Measurements from ENCODE around the gene PGBD1.

Gene PGBD1, protein sequence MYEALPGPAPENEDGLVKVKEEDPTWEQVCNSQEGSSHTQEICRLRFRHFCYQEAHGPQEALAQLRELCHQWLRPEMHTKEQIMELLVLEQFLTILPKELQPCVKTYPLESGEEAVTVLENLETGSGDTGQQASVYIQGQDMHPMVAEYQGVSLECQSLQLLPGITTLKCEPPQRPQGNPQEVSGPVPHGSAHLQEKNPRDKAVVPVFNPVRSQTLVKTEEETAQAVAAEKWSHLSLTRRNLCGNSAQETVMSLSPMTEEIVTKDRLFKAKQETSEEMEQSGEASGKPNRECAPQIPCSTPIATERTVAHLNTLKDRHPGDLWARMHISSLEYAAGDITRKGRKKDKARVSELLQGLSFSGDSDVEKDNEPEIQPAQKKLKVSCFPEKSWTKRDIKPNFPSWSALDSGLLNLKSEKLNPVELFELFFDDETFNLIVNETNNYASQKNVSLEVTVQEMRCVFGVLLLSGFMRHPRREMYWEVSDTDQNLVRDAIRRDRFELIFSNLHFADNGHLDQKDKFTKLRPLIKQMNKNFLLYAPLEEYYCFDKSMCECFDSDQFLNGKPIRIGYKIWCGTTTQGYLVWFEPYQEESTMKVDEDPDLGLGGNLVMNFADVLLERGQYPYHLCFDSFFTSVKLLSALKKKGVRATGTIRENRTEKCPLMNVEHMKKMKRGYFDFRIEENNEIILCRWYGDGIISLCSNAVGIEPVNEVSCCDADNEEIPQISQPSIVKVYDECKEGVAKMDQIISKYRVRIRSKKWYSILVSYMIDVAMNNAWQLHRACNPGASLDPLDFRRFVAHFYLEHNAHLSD

DNA sequence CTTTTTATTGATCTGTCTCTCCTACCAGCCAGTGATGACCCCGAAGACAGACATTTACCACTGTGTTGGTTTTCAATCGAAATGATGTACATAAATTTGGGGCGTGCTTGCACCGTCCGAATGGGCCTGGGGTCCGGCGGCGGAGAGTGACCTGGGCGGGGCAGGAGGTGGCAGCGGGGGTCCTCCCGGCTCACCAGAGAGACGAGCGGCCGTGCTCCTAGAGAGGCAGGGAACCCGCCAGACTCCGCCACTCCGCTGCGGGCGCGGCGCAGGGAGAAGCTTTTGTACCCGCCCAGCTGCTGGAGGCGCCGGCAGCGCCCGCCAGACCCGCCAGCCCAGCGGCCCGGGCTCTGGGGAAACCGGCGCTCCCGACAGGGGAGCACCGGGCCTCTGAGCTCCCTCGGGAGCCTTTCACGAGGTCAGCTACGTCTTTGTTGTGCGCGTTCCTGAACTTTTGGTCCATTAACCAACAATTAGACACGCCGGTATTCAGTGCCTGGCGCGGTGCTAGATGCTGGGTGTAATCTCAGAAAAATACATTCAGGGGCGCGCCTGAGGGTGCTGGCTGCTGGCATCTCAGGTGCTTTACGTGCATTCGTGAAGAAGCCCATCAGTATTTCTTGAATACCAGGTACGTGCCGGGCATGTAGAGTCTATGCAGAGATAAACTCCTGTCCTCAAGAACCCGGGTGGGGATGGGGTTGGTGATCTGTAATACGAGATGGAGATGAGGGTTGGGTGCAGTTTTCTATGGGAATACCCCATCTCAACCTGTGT lies at the start of gene PGBD1:
Gene PGBD1, plus strand, starts transcription at position 285 of the 777 bp plus-strand sequence. CDS start 2,242 bp downstream, outside the sequence.
- peak; percentile 75 for DNase-seq

DNA sequence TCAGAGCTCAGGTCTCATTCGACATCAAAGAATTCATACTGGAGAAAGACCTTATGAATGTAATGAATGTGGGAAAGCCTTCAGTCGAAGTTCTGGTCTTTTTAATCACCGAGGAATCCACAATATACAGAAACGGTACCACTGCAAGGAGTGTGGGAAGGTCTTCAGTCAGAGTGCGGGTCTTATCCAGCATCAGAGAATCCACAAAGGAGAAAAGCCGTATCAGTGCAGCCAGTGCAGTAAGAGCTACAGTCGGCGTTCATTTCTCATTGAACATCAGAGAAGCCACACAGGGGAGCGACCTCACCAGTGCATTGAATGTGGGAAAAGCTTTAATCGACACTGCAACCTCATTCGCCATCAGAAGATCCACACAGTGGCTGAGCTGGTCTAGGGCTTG lies 48.6 kb upstream of the PGBD1 start:
- DNase-seq, result no peak

DNA sequence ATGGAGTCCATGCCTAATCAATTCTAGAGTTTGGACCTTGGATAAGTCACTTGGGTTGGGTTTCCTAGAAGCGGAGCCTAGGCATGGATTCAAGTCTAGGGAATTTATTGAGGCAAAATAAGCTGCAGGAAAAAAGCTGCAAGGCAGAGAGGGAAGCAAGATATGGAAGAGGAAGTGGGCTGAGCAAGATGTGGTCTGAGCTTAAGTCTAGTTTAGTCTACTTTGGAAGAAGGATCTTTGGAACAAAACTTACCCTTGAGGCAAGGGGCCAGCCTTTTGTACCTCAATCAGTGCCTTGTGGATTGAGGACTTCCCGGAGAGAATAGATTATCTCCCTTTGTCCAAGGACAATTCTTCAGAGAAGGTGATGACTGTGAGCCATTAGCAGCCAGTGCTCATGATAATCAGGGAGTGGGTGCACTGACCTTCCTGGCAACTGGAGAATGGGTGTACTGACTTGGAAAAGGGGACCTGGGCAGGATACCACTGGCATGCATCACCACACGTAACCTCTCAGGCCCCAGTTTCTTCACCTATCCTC lies 45.4 kb upstream of the PGBD1 start:
- no peak for DNase-seq

DNA sequence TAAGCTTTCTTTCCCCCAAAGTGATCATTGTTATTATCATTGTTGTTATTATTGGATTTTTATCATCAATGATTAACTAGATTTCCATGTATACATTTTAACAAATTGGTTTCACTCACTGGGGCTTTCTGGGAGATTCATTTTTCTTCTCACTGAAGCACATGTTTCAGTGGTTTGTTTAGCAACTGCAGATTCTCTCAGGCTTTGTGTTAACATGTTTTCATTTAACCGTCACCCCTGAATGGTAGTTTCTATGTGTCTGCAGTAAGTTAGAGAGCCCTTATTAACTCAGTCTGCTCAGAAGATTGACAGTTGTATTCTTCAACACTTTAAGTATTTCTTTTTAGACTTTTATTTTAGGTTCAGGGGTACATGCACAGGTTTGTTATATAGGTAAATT lies 41.7 kb upstream of the PGBD1 start:
- DNase-seq, result no peak

DNA sequence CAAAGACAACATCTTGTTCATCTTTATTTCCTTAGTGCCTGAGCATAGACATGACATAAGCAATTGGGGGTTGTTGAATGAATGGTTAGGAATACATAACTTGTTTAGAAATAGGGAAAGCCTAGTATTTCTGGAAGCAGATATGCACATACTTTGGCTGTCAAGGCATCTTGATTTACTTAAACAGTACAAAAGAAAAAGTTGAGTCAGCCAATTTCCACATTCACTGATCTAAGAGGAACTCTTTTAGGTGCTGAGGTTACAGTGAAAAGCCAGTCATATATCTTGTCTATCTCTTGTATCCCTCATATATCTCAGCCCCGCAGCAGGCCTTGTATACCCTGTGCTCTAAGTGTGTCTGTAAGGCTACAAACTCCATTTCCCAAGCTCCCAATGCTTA lies 40.9 kb upstream of the PGBD1 start:
- no peak for DNase-seq

DNA sequence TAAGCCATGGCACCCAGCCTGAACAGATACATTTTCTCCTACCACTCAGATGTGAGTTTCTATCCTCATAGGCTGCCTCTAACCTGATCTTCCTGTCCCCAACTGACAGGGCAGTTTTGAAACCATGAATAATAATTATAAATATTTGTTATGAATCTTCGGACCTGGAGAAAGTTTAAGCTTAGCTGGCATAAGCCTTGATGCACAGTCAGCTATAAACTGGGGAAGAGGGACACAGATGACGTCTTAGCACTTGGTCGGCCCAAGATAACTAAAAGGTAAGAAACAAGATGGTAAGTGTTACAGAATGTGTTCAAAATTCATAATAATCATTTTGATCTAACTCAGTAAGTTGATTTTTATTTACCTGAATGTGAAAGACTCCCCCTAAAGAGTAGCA lies 37.4 kb upstream of the PGBD1 start:
- DNase-seq, result no peak

DNA sequence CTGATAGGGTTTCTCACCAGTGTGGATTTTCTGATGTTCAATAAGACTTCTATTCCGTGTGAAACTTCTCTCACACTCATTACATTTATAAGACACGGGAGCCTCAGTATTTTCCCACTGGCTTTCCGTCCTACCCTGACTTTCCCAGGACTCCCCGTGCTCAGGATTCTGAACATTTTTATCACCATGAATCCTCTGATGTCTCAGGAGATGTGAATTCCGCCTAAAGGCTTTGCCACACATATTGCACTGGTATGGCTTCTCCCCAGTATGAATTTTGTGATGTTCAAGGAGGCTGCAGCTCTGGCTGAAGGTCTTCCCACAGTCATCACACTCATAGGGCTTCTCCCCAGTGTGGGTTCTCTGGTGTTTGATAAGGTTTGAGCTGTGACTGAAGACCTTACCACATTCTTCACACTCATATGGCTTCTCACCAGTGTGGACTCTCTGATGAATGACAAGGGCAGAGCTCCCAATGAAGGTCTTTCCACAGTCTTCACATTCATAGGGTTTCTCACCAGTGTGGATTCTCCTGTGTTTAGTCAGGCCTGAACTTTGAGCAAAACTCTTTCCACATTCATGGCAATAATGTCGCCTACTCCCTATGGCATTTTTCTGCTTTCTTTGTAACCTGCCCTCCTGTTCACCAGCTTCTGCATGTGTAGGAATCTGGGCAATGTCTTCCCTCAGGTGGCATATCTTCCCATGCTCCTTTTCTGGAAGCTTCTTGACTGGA lies 36.0 kb upstream of the PGBD1 start:
- DNase-seq, result no peak

DNA sequence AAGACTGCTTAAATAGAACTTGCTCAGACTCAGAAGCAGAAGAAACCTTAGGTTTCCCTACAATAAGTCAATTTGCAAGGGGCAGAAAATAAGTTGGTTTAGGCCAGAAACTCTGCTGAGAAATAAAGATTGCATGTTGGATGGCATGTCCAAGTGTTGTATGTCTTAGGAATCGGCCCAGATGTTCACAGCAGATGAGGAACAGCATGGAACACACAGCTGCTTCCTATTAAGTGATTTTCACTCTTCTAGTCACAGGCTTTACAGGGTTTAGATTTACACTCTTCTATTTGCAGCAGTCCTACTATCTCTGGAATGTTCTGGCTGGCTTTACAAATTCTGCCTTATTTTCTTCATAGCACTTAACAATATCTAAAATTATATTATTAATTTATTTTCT lies 32.5 kb upstream of the PGBD1 start:
- no peak for DNase-seq

DNA sequence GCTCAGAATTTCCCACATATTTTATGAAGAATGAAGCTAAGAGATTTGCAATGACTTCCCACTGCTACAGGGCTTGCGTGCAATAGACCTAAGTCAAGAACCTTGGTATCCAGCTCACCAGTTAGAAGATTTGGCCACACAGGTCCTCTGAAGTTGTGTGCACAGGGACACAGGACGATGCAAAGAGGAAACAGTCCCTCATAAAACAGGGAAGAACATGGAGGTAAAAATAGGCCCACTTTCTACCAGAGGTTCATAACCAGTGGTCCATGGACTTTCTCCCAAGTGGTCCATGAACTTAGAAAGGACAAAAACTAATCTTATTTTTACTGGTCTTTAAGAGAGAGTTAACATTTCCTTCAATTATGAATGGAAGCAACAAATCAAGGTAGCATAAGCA lies 30.6 kb upstream of the PGBD1 start:
- DNase-seq, result no peak

DNA sequence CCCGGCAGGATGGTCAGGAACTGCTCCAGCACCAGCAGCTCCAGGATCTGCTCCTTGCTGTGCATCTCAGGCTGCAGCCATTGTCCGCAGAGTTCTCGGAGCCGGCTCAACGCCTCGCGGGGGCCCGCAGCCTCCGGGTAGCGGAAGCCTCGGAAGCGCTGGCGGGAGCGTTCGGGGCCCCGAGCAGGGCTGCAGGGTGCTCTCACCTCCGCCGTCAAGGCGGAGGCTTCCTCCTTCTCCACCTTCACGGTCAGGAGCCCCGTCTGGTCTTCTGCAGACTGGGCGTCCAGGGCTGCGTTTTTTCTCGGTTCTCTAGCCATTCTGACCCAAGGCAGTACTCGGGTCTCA lies 29.7 kb upstream of the PGBD1 start:
- DNase-seq, result peak; percentile 56

DNA sequence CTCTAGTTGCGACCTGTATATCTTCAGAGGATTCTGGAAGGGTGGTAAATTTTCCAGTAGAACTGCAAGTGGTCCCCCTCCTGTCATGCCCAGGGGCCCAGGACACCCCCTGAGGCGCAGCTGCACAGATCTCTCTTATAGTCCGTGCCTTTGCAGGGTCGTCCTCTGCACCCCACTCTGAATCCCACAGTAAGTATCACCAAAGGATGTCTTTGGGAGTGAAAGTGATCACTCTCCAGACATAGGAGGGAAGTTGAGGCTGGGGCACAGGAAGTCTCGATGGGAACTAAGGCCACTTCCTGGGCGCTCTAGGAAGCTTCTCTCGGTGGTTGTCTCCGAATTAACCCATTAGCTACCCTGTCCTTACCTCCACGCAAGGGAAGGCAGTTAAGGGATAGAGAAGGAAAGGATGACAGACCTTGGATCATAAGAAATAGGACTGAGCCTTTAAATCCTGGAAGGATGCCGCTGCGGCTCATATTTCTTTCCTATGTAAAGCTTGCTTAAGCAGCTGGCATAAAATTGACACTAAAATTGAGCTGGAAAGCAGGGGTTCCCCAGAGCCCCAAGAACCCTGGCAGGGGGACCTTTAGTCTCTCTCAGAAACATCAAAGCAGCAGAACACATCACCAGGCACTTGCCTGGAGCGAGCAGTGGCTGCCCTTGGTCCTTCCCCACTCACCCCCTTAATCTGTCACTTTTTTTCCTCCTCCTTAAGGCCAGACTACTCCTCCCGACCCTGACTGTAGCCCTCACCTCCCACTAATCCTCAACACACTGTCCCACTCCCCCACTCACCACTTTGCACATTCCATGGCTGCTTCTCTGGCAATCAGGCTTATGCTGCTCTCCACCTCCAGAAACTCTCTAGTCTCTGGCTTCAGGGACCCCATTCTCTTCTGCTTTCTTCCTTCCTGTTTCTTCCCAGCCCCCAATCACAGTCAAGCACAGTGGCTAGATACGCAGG lies 29.1 kb upstream of the PGBD1 start, which contains the start of gene ZKSCAN4:
Gene ZKSCAN4, minus strand, starts transcription at position 261 of the 967 bp plus-strand sequence. CDS start 289 bp downstream, outside the sequence.
- peak; percentile 87 for DNase-seq

DNA sequence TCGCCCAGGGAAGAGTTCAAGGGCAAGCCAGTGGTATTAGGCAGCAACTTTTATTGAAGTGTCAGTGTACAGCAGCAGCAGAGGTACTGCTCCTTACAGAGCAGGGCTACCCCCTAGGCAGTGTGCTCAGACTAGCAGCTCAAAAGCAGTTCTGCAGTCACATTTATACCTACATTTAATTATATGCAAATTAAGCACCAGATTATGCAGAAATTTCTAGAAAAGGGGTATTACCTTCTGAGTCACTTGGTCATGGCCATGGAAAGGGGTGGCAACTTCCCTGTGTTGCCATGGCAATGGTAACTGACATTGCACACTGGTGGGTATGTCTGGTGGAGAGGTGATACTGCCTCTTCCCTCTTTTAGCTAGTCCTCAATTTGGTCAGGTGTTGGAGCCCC lies 27.3 kb upstream of the PGBD1 start:
- peak; percentile 36 for DNase-seq

DNA sequence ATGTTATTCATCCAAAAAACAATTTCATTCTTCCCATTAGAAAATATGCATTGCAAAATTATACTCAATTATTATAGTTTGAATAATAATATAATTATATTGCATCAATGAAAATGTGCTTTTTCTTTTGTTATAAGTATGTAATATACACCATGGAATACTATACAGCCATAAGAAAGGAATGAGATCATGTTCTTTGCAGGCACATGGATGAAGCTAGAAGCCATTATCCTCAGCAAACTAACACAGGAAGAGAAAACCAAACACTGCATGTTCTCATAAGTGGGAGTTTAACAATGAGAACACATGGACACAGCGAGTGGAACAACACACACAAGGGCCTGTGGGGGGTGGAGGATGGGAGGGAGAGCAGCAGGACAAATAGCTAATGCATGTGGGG lies 24.3 kb upstream of the PGBD1 start:
- no peak for DNase-seq

DNA sequence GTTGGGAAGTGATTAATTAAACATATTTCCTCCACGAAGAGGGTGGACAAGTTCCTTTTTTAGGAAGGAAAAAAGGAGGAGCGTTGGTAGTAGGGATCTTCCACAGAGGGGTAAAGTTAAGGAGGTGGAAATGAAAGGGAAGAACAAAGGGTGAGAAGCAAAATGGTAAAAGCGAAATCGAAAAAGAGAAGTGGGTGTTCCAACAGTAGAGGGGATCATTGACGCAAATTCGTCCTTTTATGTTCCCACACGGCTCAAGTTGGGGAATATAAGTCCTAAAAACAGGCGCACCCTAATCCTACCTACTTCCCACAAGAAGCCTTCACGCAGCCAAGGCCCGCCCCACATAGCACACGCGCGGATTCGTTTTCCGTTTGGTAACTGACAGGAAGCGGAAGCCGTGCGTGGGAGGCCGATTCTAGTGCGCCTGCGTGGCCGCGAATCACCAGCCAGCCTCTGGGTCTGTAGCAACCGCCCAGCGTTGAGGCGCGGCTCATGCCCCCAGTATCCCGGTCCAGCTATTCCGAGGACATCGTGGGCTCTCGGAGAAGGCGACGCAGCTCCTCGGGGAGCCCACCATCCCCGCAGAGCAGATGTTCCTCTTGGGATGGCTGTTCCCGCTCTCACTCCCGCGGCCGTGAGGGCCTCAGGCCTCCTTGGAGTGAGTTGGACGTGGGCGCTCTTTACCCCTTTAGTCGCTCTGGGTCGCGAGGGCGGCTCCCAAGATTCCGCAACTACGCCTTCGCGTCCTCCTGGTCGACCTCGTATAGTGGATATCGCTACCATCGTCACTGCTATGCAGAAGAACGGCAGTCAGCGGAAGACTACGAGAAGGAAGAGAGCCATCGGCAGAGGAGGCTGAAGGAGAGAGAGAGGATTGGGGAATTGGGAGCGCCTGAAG lies 22.2 kb upstream of the PGBD1 start, which contains the start of gene NKAPL:
Gene NKAPL, plus strand, starts transcription at position 421 of the 901 bp plus-strand sequence. Its CDS starts 75 bp downstream, at position 496.
- DNase-seq, result peak; percentile 81

DNA sequence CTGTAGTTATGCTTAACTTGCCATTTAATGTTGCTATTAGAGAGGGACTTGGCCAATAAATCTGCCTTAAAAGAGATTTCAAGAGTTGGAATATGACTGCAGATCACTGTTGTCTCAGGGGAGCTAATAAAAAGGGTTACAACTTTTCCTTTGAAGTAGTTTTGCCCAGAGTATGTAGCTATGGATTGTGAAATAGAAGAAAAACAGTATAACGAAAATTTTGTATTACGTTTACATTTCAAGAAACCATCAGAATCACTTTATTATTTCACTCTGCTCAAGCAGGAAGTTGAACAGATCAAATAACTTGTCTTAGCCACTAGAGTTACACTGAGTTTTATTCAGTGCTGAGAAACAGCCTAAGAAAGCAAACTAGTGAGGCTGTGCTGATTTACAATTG lies 17.4 kb upstream of the PGBD1 start:
- no peak for DNase-seq

DNA sequence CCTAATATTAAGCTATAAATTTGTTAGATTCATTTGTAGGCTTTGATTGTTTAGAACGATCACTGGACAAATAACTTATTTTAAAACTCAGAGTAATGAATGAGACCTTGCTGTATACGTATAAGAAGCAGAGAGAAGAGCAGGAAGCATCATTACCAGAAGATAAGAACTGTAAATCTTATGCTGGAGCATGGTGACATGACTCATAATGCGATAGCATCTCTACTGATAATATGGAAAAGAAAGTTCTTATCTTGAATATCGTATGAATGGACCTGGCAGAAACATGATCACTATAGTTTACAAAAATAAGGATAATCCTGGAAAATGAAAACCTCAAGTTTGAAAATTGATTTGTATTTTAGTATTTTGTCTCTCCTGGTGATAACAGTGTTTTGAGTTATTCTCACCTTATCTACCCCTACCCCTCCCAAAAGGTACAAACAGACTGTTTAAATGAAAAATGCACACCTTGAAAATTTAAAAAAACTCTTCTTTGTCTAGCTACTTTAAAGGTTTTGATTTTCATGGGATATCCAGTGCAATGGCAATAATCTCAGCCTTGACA lies 16.5 kb upstream of the PGBD1 start:
- DNase-seq, result no peak

DNA sequence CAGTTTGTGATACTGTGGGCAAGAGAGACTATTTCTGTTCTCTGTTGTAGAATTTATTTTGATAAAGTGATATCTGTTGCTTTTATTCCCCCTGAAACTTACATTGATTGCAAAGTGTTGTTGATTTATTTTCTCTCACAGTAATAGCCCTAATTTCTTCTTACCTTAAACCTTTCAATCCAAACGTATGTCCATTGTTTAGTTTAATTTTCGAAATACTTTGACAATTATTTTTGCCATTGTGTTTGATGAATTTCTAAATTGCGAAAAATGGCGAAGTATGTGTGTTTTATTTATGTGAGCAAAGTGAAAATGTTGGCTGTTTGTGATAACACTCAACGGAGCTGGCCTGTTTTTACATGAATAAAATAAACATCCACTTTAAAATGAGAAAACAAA lies 14.8 kb upstream of the PGBD1 start:
- DNase-seq, result no peak

DNA sequence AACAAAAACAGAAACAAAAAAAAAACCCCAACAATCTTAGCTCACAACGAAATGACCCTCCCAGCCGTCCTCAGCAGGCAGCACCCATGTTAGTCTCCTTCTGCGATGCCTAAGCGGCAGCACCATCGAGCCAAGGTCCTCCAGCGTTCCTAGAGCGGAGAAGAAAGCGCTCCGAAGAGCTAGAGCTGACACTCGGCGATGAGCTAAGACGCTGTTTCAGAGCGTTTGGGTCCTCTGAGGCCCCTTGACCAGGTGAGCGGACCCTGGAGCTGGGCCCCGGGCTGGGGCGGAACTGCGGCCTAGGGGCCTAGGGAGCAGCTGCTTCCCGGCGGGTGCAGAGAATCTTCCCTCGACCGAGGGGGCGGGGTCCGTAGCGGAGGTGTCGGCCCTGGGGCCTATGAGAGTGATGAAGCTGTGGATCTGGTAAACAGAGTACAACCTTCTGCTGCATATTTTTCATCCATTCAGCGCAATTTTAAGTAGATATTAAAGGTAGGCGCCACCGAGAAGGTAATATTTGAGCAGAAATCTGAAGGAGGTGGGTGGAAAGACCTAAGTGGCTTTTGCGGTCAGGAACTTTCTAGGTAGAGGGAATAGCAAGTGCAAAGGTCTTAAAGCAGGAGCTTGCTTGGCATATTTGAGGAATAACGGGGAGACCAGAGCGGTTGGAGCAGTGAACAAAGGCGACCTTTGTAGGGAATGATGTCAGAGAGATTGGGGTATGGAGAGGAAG lies 14.2 kb upstream of the PGBD1 start, which contains the start of gene ZSCAN26:
Gene ZSCAN26, plus strand, starts transcription at position 182 of the 733 bp plus-strand sequence. CDS start 4,777 bp downstream, outside the sequence.
- DNase-seq, result peak; percentile 90

DNA sequence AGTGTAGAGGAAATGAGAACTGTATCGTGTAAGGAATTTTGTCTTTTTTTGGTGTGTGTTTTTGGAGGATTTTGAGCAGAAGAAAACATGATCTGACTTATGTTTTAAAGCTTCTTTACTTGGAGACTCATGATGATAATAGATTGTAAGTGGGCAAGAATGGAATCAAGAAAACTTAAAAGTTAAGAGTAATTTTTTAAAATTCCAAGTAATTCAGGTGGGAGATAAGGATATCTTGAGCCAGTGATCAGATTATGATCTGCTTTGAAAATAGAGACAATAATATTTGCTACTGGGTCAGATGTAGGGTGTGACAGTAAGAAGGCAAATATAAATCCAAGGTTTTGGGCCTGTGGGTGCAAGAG lies 13.7 kb upstream of the PGBD1 start:
- DNase-seq, result no peak

Measured in activated CD4-positive, alpha-beta T cell treated with anti-CD3 and anti-CD28 coated beads for 48 hours (primary cell).